GM21381 (cell line): ENCODE results near the gene LRBA.
"Not testable (repeated sequence)": the region's sequence is repeated elsewhere in the genome, so short reads cannot be mapped to it uniquely, and the experiment has no call there.

Source experiments
- ATAC-seq: cut with Tn5 transposase; IDR thresholded peaks from one replicate; pipeline ENCODE4 v1.9.1; 2021; ENCODE audit warnings: mild to moderate bottlenecking, moderate library complexity; ENCODE audit not compliant: unreplicated experiment

The LRBA gene

DNA sequence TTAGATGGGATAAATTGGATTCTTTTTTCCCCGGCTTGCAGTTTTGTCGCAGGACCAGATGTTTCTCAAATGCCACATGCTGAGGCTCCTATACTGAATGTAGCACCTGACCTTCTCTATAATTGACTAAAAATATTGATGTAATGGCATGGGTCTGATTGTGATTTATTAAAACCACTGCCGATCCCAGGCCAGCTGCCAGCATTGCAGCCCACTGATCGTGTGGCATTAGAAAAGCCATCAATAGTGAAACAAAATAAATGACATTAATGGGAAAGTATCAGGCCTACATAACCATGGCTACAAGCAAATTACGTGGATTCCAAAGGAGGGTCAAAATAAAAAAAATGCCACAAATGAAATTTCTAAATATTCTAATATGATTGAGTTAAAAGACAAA, 334.4 kb downstream of the LRBA start:
- no peak for ATAC-seq

DNA sequence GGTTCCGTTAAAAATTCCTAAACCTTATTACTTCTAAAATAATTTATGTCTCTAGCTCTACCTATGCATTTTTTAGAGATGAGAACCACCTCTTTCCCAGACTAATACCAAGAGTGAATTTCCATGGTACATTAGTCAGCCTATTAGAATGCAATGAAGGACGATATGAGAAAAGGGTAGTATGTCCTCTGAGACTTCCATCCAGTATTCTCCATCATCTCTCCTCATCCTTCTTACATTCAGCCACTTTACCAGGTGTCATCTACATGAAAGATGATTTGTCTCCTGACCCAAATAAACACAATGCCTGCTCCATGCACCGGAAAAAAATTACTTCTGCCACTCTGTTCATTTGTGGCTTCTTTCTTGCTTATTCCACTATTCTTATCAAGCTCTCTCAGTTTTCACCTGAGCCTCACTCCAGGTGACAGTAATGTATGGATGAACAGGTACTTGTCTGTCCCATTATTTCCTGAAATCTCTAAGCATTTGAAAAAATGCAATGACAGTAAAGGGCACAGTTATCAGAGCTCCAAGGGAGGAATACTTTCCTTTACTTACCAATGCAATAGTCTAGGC, 335.2 kb downstream of the LRBA start:
- ATAC-seq, result no peak

DNA sequence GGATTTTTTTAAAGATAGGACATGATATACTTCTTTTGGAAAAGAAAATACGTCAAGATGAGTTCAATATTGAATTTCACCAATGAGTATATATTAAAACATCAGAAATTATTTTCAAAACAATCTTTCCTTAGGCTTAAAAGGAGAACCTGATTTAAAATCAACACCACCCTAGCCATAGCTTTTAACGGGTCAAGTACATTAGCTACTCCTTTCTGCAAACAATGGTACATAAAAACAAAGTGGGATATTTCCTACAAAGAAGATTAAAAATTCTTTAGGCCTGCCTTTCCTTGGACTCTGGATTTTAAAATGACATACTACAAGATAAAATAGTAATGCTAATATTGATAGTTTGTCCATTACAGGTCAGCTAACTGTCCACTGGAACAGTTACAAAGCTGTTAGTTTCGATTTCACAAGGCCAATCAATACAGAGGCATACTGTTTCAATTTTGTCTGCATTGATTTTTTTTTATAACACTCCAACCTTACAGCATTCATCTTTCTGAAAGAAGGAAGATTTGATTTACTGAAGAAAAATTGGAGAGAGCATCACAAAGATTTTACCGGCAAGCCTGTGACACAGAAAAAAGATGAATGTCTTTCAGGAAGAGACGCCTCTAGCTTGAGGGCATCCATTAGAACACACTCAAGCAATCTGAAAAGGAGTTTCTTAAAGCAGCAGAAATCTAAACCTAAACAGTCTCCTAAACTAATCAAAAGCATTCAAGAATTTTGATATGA, 335.9 kb downstream of the LRBA start:
- no peak for ATAC-seq

DNA sequence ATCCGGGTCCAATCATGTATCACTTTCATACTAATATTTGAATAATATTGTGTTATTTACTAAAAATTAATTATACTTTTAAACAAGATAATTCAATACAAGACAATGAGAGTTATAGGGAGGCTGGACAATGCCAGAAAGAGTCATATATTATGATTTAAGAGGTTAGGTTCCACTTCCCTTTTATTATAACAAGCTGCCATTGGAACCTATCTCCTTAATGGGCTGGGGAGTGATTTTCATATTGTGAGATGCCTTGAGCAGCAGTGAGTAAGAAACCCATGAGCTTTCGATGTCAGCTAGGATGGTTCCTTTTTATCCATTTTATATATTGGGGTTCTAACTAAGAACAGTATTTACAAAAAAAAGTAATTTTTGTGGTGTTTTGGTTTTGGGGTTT, 341.3 kb downstream of the LRBA start:
- ATAC-seq, result no peak

DNA sequence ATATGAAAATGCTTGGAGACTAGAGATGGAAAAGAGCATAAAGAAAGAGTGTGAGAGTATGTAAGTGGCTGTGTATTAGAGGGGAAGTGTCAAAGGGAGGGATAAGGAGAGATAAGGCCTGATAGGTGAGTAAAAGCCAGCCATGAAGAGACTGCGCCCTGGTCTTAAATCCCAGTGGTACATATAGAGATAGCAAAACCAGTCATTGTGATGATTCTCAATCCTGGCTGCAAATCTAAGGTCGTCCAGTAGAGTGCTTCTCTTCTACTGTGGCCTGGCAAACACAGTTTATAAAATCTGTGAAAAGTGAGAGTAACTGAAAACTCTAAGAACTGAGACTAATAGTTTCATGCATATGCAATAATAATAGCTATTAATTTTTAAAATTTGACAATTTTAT, 346.3 kb downstream of the LRBA start:
- ATAC-seq, result no peak

DNA sequence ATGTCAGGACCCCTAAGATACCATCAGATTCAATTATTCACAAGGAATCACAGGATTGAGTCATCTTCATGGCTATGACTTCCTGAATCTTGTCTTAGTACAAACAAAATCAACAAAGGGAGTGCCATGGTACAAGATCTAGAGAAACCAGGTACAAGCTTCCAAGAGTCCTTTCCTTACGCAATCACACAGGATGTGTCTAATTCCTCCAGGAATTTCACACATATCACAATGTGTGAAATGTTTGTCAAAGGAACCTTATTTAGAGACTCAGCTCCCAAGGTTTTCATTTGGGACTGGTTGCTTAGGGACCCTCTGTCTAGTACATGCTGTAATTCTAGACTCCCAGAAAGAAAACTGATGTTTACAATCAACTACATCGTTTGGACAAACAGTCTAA, 350.1 kb downstream of the LRBA start:
- no peak for ATAC-seq

DNA sequence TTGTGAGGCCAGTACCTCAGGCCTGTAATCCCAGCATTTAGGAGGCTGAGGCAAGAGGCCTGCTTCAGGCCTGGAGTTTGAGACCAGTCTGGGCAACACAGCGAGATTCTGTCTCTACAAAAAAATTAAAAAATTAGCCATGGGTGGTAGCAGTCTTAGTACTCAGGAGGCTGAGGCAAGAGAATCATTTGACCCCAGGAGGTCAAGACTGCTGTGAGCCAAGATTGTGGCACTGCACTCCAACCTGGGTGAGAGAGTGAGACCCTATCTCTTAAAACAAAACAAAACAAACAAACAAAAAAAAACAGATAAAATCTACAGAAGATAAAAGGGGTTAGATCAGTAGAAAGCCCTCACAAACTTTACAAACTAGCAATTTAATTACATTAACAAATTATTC, 352.4 kb downstream of the LRBA start:
- ATAC-seq, result no peak

DNA sequence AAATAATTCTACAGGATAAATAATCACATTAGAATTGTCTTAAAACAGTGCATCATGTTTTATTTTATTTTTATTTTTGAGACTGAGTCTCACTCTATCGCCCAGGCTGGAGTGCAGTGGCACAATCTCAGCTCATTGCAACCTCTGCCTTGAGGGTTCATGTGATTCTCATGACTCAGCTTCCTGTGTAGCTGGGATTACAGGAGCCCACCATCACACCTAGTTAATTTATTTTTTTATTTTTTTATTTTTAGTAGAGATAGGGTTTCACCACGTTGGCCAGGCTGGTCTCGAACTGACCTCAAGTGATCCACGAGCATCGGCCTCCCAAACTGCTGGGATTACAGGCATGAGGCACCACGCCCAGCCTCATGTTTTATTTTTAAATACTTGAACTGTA, 353.5 kb downstream of the LRBA start:
- not testable (repeated sequence) for ATAC-seq

DNA sequence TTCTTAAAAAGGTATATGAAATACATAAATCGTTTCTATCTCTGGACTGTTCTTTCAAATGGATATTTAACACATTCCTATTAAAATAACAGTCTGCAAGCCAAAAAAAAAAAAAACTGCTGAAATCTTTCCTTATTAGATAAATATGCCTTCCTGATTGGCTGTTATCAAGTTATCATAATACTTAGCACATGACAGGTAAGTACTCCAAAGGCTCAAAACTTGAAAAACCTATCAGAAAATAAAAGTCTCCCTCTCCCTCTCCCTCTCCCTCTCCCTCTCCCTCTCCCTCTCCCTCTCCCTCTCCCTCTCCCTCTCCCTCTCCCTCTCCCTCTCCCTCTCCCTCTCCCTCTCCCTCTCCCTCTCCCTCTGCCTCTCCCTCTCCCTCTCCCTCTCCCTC, 356.8 kb downstream of the LRBA start:
- not testable (repeated sequence) for ATAC-seq

DNA sequence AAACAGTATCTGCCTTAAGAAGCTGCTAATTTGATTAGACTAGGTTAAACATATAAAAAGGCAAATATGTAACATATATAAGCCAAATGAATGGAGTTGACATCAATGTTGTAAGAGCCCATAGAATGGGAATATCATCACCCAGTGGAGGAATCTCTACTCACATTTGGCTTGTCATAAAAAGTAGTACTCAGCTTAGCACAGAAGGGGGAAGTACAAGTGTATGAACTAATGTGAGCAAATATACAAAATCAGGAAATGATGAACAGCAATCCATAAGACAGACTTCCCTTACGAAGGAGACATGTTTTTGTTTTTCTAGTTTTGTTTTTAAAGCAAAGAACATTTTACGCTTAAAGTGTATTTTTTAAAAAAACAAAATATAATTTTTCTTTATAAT, 358.2 kb downstream of the LRBA start:
- no peak for ATAC-seq

DNA sequence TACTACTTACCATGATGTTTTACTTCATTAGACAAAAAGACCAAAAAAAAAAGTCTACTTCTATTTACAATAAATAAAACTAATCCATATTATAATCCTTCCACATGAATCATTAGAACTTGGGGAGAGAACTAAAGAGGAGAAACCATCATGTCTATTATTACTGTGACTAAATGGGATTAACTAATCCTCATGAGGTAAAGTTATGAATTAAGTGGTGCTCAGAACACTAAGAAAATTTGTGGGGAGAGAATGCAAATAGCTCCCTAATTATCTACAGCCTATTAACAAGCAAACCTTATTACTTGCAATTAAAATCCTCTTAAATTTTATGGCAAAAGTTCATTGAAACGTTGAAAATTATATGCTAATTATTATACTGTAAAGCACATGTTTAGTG, 364.3 kb downstream of the LRBA start:
- ATAC-seq, result no peak

DNA sequence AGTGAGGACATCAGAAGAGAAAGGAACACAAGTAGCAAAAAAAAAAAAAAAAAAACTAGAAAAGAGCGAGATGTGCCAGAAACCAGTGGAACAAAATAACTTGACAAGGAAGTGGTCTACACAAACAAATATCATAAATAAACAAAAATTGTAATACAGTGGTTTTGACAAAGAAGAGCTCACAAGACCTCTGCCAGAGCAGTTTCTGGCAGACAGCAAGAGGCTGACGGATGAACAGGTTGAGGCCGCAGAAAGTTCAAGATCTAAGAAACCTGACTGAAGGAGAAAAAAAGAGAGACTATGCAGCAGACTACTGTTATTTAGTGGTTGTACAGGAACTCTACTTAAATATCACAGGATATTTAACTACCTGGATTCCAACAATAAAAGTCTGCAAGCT, 367.0 kb downstream of the LRBA start:
- ATAC-seq, result no peak

DNA sequence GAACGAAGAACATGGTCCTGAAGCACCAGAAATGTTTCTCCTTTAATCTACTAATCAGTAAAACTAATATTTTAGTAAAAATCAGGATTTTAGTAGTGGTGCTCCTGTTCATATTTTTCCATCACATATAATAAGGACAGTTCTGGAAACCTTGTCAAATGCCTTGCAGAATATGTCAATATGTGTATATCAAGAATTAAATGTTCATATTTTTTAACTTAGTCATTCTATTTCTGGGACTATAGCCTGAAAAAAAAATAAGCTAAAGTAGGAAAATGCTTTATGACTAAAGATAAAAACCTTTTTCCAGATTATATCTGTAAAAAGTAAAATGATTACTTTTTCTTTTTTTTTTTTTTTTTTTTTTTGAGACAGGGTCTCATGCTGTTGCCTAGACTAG, 368.1 kb downstream of the LRBA start:
- no peak for ATAC-seq

DNA sequence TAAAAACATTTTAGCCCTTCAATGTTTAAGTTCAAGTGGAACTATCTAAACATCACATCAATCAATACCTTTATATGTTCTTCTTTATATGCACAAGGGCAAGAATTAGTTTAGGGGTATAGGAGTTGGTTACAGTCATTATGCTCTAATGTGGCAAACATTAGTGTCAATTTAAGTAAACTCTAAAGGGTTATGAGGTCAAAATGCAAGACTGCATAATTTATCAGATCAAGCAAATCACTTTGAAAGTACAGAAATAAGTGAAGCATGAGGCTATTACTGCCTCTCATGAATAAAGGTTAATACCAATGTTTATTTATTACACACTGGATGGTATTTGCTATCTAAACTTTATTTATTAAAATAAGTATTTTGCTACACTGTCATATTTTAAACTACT, 373.5 kb downstream of the LRBA start:
- ATAC-seq, result no peak

DNA sequence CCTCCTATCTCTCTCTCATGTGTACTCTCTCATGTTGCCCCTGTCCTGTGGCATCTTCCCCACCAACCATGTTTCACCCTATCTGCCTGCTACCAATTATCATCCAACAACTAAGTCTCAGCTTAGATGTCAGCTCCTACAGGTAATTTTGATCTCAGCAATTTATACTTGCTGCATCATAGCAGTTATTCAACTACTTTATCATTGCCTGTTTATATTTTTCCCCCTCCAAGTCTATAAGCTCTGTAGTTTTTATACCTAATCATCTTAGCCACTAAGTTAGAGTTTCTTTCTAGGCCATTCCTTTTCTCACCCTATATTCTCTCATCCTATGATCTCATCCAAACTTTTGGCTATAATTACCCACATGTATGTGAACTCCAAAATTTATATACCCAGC, 382.4 kb downstream of the LRBA start:
- no peak for ATAC-seq

DNA sequence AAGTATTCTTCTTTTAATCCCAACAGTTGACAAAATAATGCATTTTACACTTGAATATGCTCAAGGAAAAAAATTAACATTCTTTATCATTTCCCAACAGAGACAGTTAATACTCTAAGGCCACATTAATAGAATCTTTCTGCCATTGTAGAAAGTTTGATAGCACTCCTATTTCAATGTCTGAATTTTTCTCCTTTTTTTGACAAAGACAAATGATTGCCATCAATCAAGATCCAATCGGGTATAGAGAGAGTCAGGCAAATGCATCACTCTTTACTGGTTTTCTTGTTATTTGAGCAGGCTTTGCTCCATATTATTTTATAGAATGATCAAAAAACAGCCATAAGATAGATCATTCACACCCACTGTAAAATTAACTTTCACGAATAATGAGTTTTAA, 387.0 kb downstream of the LRBA start:
- ATAC-seq, result no peak

DNA sequence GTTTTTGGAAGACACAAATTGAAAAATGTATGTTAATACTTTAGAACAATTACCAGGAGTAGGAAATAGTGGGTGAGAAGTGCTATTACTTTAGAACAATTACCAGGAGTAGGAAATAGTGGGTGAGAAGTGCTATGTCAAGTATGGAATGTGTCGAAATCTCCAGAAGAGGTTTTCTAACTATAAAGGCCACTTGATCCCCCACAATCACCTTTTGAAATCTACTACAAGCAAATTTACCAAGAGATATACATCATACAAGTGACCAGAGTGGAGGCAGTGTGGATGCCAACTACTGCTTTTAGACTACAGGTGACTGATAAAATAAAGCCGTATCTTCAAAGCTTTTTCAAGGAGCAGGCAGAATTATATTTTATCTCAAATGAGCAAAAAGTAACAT, 390.1 kb downstream of the LRBA start:
- no peak for ATAC-seq

DNA sequence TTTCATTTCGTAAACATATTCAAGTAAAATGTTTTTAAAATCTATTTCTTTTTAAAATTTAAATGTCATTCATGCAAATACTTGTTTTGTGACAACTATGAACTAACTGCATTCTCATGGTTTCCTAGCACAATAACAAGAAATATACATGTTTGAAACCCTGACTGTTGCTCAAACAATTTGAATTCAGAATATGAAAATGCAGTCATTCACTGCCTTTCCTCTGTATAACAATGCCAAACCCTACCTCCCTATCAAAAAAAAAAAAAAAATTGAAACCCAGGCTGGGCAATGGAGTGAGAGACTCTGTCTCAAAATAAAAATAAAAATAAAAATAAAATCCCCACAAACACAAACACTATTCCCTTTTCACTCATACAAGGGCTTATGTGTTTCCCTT, 391.0 kb downstream of the LRBA start:
- ATAC-seq, result no peak

DNA sequence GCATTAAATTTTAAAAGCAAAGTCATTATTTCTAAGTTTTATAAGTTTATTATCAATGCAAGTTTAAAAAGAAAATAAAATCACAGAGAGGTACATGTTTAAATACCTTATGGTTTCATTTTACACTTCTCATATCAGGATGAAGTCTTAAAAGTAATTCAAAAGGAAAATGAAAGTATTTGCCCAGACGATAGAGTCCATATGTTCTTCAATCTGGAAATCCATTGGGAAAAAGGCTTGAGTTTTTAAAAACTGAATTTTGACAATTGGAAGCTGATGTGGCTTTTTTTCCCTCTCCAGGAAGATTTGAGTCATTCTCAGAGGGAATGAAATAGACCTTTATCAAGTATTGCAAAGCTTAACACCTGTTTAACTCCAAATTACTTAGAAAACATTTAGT, 396.0 kb downstream of the LRBA start:
- ATAC-seq, result no peak

DNA sequence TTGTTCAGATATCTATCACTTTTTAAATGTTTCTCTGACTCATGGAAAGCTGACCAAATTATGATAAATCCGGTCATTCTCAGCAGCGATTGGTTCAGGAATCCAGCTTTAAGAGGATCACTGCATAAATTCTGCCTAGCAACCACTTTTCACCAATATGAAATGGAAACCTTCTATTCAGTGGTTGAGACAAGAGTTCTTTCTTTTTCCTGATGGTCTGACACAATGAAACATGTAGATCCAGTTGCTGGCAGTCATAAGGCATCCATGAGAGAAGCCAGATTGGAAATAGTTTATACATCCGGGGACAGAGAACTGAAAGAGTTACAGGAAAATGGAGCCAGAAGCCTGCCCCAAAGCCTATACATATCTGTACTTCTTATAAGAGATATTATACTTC, 406.0 kb downstream of the LRBA start:
- ATAC-seq, result no peak

DNA sequence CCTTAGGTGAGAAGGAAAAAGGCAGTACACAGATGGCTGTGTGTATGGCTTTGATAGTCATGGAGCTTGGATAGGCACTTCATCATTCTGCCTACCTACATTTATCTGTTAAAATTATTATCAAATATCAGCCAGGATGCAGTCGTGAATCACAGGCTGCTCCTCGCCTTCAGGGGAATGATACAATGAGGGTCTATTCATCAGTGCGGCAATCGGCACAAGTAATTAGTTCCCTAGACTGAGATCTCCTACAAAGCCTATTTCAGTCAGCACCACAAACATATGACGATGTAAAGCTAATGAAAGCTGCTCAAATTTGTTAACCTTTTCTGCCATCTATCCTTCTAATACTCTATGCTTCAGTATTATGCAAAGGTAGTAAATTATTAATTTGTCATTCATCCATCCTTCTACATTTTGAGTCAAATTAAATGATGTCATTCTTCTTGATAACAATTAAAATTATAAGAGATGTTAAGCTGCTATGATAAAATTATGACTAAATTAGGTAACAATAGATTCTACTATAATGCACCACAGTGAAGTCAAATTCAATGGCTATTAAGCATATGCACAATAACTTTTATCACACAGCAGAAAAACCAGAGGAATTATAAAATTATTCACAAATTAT, 414.2 kb downstream of the LRBA start:
- ATAC-seq, result no peak

DNA sequence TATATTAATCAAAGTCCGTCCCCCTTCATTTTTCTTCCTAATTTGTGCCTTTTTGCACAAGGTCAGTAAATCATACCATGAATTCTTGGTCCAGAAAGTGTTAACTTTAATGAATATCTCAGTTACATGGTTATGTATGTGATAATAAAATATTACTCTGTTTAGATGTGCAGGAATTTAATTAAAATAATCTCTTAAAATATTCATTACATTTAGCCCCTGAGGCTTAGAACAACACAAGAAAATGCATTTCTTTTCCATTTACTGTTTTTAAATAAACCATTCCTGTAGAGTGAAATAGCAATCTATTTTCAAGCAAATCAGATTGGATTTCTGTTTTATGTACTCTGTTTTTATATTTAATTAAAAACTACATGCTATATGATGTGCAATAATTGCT, 415.5 kb downstream of the LRBA start:
- no peak for ATAC-seq

DNA sequence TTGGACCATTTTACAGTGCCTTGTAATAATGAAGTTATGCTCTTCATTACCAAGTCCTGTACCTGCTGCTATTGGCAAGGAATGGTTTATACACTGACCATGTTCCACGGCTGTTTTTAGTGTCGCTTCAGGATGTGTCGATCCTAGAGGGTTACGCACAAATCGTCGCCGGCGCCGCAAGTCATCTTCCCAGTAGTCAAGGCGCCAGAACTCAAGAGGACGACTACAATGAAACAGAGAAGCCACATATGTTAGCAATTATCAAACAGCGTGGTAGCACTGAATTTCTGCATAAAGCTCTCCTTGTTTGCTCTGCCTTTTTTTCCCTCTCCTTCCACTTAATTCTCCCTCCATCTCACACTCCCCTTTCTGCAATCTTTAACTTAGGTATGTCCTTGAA, 416.2 kb downstream of the LRBA start:
- ATAC-seq, result no peak
